AG04450 (cell line): ENCODE data around the gene NPC1L1. TPM values are rescaled to one million over a fixed set of nuclear protein-coding genes. Genes with fewer than 3 reads are reported as not detected.

ENCODE experiments used
- CTCF ChIA-PET: fragments of 300-600, 350-600 bp; formaldehyde crosslinking; extraction: SDS; loops from one replicate; lab custom pipeline; 2022; ENCODE audit warnings: antibody characterized with exemption, inconsistent platforms; lab: Charles Lee
- POLR2A ChIA-PET: fragments of 350-600 bp; formaldehyde crosslinking; extraction: SDS; loops from one replicate; lab custom pipeline; 2021; ENCODE audit warnings: antibody characterized with exemption, inconsistent platforms; lab: Yijun Ruan, JAX
- DNase-seq: peaks from one replicate; pipeline ENCODE4 v3.0.0-alpha.2; 2011; ENCODE audit warnings: low read depth, low spot score
- H3K27ac ChIP-seq: one replicate; pipeline ENCODE4 v1.5.1; 2012; ENCODE audit warnings: low read depth, low read length, control low read depth
- H3K27me3 ChIP-seq: one replicate; pipeline ENCODE4 v1.6.0; 2012; ENCODE audit warnings: low read length; ENCODE audit not compliant: control insufficient read depth, insufficient read depth
- H3K4me3 ChIP-seq: 2 replicates; pipeline ENCODE4 v1.5.1; 2011; ENCODE audit warnings: mild to moderate bottlenecking, low read depth, low read length, control low read depth
- H3K9me3 ChIP-seq: 2 replicates; pipeline ENCODE4 v1.5.1; 2012; ENCODE audit warnings: low read length; ENCODE audit not compliant: control insufficient read depth, insufficient read depth
- CTCF ChIP-seq: IDR thresholded peaks from 2 replicates; pipeline ENCODE4 v1.5.1; 2011; ENCODE audit warnings: low read depth, low read length, control low read depth, inconsistent platforms
- polyA minus RNA-seq: library from RNA; depleted of rRNA, polyadenylated mRNA; stranded (reverse); fragments of >200 nt; gene quantifications from 2 replicates; pipeline ENCODE4 v1.2.3, GENCODE V29; 2011; rRNA and poly(A)+ RNA removed
- polyA plus RNA-seq: library from polyadenylated mRNA; depleted of rRNA; stranded (reverse); fragments of >200 nt; gene quantifications from 2 replicates; pipeline ENCODE4 v1.2.3, GENCODE V29; 2011; rRNA removed

The NPC1L1 gene
- polyA plus RNA-seq (0.36 and 0.42 TPM in 2 replicates), polyA minus RNA-seq (0.17 and 0.37 TPM in 2 replicates)

- DNase-seq, result no peak
- POLR2A ChIA-PET, result no interaction called here
- H3K27ac ChIP-seq, result no peak within 1 kb of the TSS
- CTCF ChIA-PET, result no interaction called here
- peaks cover 3% of the 10 kb centered on the region; the same call in 1 of the 2 replicates for H3K9me3 ChIP-seq
- no peak within 1 kb of the TSS for H3K4me3 ChIP-seq
- TF ChIP-seq CTCF, result no peak
- peaks cover 2% of the 10 kb centered on the region for H3K27me3 ChIP-seq
Measured at GRCh38 chr7:44541028-44541869, at the start of gene NPC1L1. NPC1L1 (minus strand) TSS chr7:44541330; CDS start chr7:44541259, 71 bp downstream.

GRCh38 chr7:44590910-44591309 lies 49.8 kb upstream of the NPC1L1 start:
- no peaks in the 10 kb centered on the region for H3K9me3 ChIP-seq
- no peak for DNase-seq

GRCh38 chr7:44587843-44588711 lies 46.9 kb upstream of the NPC1L1 start:
- ChIA-PET CTCF (interaction anchor here (0.6 to 1.3 kb wide), 12 partner anchors 14 to 547 kb away, joined by 3 to 10 read pairs (median 4); partner anchors contain the start of gene DDX56), POLR2A (no interaction called here)
- H3K27ac ChIP-seq, result no peak overlapping the region
- peak; percentile 78 for TF ChIP-seq CTCF
- no peaks in the 10 kb centered on the region for H3K9me3 ChIP-seq
- H3K27me3 ChIP-seq, result peaks cover 5% of the 10 kb centered on the region
- H3K4me3 ChIP-seq, result no peak overlapping the region
- DNase-seq, result no peak

More at GRCh38 chr7:44590910-44591309, 49.8 kb upstream of the NPC1L1 start:
- no peak overlapping the region for H3K4me3 ChIP-seq
- no peaks in the 10 kb centered on the region for H3K27me3 ChIP-seq
- ChIA-PET CTCF (interaction anchor here (0.5 to 1.2 kb wide), 7 partner anchors 11 to 545 kb away, joined by 3 to 4 read pairs (median 3); no protein-coding TSS in a partner anchor), POLR2A (interaction anchor here (0.6 to 1.1 kb wide), 3 partner anchors 17 to 206 kb away, joined by 3 to 4 read pairs (median 3); partner anchors contain the start of gene DDX56)
- TF ChIP-seq CTCF, result no peak
- H3K27ac ChIP-seq, result no peak overlapping the region

- Histone ChIP-seq H3K27me3 (peaks cover 5% of the 10 kb centered on the region), H3K9me3 (no peaks in the 10 kb centered on the region; the same call in 1 of the 2 replicates), H3K4me3 (peak overlapping the region; percentile 79; the same call in 1 of the 2 replicates), H3K27ac (peak overlapping the region; percentile 95)
- no peak for TF ChIP-seq CTCF
- ChIA-PET POLR2A (interaction anchor here (0.6 to 2.0 kb wide), 3 partner anchors 10 to 164 kb away, joined by 3 to 11 read pairs (median 4); partner anchors contain the start of gene DDX56), CTCF (interaction anchor here (0.6 to 1.7 kb wide), 3 partner anchors 263 to 553 kb away, joined by 3 to 6 read pairs (median 4); no protein-coding TSS in a partner anchor)
- DNase-seq, result no peak
Measured at GRCh38 chr7:44583146-44583865, 42.2 kb upstream of the NPC1L1 start.
